Loucy (cell line): Measurements from ENCODE around the gene ABCA6.

Source experiments
- H2AFZ ChIP-seq: fragments of 200-600 bp; sonication (generic); 2 replicates; pipeline ENCODE4 v1.6.0; 2016; ENCODE audit warnings: antibody characterized with exemption, mild to moderate bottlenecking, low read length, moderate library complexity
- H3F3A ChIP-seq: fragments of 200-600 bp; 2 replicates; pipeline ENCODE4 v1.6.0; 2016; ENCODE audit warnings: antibody characterized with exemption, low read depth, mild to moderate bottlenecking
- H3K27me3 ChIP-seq: fragments of 200-600 bp; sonication (generic); 2 replicates; pipeline ENCODE4 v1.6.1; 2014; ENCODE audit warnings: low read length, mild to moderate bottlenecking; ENCODE audit not compliant: insufficient read depth, poor library complexity, severe bottlenecking
- H3K36me3 ChIP-seq: fragments of 200-600 bp; sonication (generic); 2 replicates; pipeline ENCODE4 v1.6.1; 2016; ENCODE audit warnings: low read length; ENCODE audit not compliant: insufficient read depth
- H3K4me1 ChIP-seq: fragments of 200-600 bp; sonication (generic); 2 replicates; pipeline ENCODE4 v1.5.1; 2014; ENCODE audit warnings: low read length, mild to moderate bottlenecking; ENCODE audit not compliant: insufficient read depth, poor library complexity, severe bottlenecking
- H3K4me2 ChIP-seq: fragments of 200-600 bp; sonication (generic); 2 replicates; pipeline ENCODE4 v1.6.0; 2014; ENCODE audit warnings: antibody characterized with exemption, low read length, low read depth, mild to moderate bottlenecking; ENCODE audit not compliant: poor library complexity, severe bottlenecking
- H3K4me3 ChIP-seq: fragments of 200-600 bp; sonication (generic); 2 replicates; pipeline ENCODE4 v1.5.1; 2014; ENCODE audit warnings: low read length, mild to moderate bottlenecking, mixed read lengths; ENCODE audit not compliant: poor library complexity, severe bottlenecking
- H3K79me2 ChIP-seq: fragments of 200-600 bp; sonication (generic); 2 replicates; pipeline ENCODE4 v1.6.1; 2014; ENCODE audit warnings: low read length; ENCODE audit not compliant: insufficient read depth
- H3K9ac ChIP-seq: fragments of 200-600 bp; sonication (generic); 2 replicates; pipeline ENCODE4 v1.6.0; 2014; ENCODE audit warnings: mild to moderate bottlenecking, low read depth, low read length, moderate library complexity; ENCODE audit not compliant: poor library complexity, severe bottlenecking
- H3K9me2 ChIP-seq: fragments of 200-600 bp; sonication (generic); replicated peaks from 2 replicates; pipeline ENCODE4 v1.6.1; 2016; ENCODE audit warnings: low read depth, low read length, mixed read lengths
- H3K9me3 ChIP-seq: fragments of 200-600 bp; sonication (generic); 2 replicates; pipeline ENCODE4 v1.6.1; 2014; ENCODE audit warnings: mild to moderate bottlenecking, antibody characterized with exemption, low read length, low read depth; ENCODE audit not compliant: insufficient read depth
- H4K20me1 ChIP-seq: fragments of 200-600 bp; sonication (generic); 2 replicates; pipeline ENCODE4 v1.6.0; 2014; ENCODE audit warnings: antibody characterized with exemption, low read length, mild to moderate bottlenecking; ENCODE audit not compliant: insufficient read depth, poor library complexity, severe bottlenecking
- EZH2phosphoT487 ChIP-seq: fragments of 200-600 bp; IDR thresholded peaks from 2 replicates; pipeline ENCODE4 v1.6.1; 2018; ENCODE audit warnings: antibody characterized with exemption, mild to moderate bottlenecking, moderate library complexity, borderline replicate concordance
- TF ChIP-seq, protein P1 (sequence below): fragments of 200-600 bp; sonication (generic); conservative IDR thresholded peaks from 2 replicates; pipeline ENCODE4 v1.5.1; 2014; ENCODE audit warnings: mild to moderate bottlenecking, antibody characterized with exemption, low read length

The ABCA6 gene

DNA sequence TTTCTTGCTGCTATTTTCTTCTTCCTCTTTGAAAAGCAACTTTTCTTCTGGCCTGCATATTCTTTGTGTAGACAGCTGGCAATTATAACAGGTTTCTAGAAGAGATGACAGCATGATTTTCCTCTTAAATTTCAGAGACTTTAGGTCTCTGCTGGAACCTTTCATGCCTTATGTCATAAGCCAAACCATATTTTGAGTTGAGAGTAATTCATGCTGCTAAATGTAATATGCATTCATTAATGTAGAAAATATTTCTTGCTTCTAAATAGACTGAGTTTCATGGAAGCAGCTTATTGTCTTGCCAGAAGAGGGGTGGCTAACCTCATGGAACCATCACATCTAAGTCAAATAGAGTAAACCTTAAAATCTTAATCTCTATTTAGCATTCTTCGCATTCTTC is 55.1 kb downstream of the ABCA6 start:
- Histone ChIP-seq H3K36me3 (no peaks in the 10 kb centered on the region), H2AFZ (no peak overlapping the region), H3K9ac (no peak overlapping the region), H3K4me3 (no peak overlapping the region), H4K20me1 (no peaks in the 10 kb centered on the region), H3K79me2 (no peaks in the 10 kb centered on the region), H3K9me2 (no peaks in the 10 kb centered on the region), H3F3A (no peaks in the 10 kb centered on the region), H3K9me3 (no peaks in the 10 kb centered on the region), H3K4me1 (no peaks in the 10 kb centered on the region), H3K27me3 (no peaks in the 10 kb centered on the region), H3K4me2 (no peak overlapping the region)
- TF ChIP-seq, protein P1, sequence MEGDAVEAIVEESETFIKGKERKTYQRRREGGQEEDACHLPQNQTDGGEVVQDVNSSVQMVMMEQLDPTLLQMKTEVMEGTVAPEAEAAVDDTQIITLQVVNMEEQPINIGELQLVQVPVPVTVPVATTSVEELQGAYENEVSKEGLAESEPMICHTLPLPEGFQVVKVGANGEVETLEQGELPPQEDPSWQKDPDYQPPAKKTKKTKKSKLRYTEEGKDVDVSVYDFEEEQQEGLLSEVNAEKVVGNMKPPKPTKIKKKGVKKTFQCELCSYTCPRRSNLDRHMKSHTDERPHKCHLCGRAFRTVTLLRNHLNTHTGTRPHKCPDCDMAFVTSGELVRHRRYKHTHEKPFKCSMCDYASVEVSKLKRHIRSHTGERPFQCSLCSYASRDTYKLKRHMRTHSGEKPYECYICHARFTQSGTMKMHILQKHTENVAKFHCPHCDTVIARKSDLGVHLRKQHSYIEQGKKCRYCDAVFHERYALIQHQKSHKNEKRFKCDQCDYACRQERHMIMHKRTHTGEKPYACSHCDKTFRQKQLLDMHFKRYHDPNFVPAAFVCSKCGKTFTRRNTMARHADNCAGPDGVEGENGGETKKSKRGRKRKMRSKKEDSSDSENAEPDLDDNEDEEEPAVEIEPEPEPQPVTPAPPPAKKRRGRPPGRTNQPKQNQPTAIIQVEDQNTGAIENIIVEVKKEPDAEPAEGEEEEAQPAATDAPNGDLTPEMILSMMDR, result no peak
- TF ChIP-seq EZH2phosphoT487, result no peak

DNA sequence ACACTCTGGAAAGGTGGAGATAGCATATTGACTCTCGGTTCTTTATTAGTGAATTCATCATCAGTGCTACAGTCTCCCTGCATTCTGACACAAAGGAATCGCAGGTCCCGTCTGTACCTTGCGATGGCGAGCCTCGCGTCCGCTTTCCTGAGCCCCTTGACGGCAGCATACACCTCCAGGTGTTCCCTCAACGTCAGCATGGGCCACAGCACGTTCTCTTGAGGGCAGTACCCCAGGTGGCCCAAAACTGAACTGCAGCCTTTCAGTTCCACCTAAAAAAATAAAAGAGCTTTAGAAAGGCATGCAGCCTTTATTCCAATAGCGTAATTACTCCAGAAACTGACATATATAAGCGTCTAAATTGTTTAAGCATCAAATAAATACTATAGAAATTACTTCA is 56.8 kb downstream of the ABCA6 start:
- Histone ChIP-seq H2AFZ (no peak overlapping the region), H3K9me3 (no peaks in the 10 kb centered on the region), H3K4me3 (no peak overlapping the region), H3K4me1 (no peaks in the 10 kb centered on the region), H3K36me3 (no peaks in the 10 kb centered on the region), H3K27me3 (no peaks in the 10 kb centered on the region), H3K4me2 (no peak overlapping the region), H3K9ac (no peak overlapping the region), H3F3A (no peaks in the 10 kb centered on the region), H3K79me2 (no peaks in the 10 kb centered on the region), H3K9me2 (no peaks in the 10 kb centered on the region), H4K20me1 (no peaks in the 10 kb centered on the region)
- TF ChIP-seq, protein P1, result no peak; the same call in 1 of the 2 replicates
- TF ChIP-seq EZH2phosphoT487, result no peak

DNA sequence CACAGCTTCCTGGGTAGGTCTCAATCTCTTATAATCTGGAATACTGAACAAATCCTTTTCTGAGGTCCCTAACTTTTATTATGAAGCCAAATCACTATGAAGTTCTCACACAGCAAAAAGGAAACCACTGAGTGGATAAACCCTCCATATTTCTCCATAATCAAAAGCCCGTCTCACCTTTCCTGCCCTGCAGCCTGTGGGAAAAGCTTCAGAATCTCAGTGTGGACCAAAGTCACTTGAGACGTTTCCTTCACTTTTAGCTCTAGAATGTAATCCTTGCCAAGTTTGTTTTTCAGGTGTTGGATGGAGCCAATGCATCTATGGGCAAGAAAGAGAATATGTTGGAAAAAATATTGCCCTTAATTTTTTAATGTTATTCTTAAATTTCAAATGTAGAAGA is 59.0 kb downstream of the ABCA6 start:
- no peaks in the 10 kb centered on the region for H3K4me1 ChIP-seq
- no peak for TF ChIP-seq EZH2phosphoT487
- TF ChIP-seq, protein P1, result no peak
- no peak overlapping the region for H3K4me2 ChIP-seq
- H3K9me2 ChIP-seq, result no peaks in the 10 kb centered on the region
- H3K9me3 ChIP-seq, result no peaks in the 10 kb centered on the region
- no peaks in the 10 kb centered on the region for H3F3A ChIP-seq
- no peak overlapping the region for H2AFZ ChIP-seq
- H3K9ac ChIP-seq, result no peak overlapping the region
- H3K79me2 ChIP-seq, result no peaks in the 10 kb centered on the region
- no peaks in the 10 kb centered on the region for H4K20me1 ChIP-seq
- no peak overlapping the region for H3K4me3 ChIP-seq
- no peaks in the 10 kb centered on the region for H3K36me3 ChIP-seq
- H3K27me3 ChIP-seq, result no peaks in the 10 kb centered on the region
